ENCODE measurements around the gene LYZL1. TPM values are rescaled to one million over a fixed set of nuclear protein-coding genes. Genes with fewer than 3 reads are reported as not detected.
A peak's percentile ranks its signal among the peaks of the same experiment; 100 is the strongest.
"Not testable (repeated sequence)": the region's sequence is repeated elsewhere in the genome, so short reads cannot be mapped to it uniquely, and the experiment has no call there.

The LYZL1 gene
- total RNA-seq, 2 experiments from 2014 or later: not detected

DNA sequence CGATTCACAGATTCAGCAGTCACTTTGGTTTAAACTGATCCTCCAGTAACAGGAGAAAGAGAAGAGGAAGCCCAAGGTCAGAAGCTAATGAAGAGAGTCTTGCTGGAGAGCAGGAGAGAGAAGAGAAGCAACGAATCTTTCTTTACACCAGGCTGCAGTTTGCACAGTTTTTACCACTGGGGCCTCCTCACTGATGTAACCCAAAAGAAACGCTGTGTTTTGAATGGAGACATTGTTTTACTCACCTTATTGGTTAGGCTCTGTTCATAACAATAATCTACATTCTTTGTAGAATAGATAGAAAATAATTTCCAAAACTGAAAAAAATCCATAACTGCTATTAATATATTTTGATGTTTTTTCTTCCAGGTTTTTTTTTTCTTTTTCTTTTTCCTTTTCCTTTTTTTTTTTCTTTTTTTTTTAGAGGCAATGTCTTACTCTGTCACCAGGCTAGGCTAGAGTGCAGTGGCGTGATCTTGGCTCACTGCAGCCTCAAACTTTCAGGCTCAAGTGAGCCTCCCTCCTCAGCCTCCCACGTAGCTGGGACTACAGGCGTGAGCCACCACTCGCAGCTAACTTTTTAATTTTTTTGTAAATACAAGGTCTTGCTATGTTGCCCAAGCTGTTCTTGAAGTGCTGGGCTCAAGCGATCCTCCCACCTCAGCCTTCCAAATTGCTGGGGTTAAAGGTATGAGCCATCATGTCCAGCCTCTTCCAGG, 27.6 kb downstream of the LYZL1 start:
- intact Hi-C loops (cut with micrococcal nuclease): no loop called here
- no peak for DNase-seq
- Mint-ChIP-seq H3K9me3 (no peaks in the 10 kb centered on the region), H3K36me3 (ENCODE audit: low read depth) (no peaks in the 10 kb centered on the region), H3K4me3 (no peak overlapping the region), H3K27ac (no peak overlapping the region), H3K27me3 (ENCODE audit: low read depth) (peaks cover 17% of the 10 kb centered on the region), H3K4me1 (ENCODE audit: low read depth) (peaks cover 10% of the 10 kb centered on the region)
- CTCF ChIA-PET: interaction anchor here (1.1 to 1.3 kb wide), 2 partner anchors 11 to 652 kb away, joined by 3 to 5 read pairs; no protein-coding TSS in a partner anchor

DNA sequence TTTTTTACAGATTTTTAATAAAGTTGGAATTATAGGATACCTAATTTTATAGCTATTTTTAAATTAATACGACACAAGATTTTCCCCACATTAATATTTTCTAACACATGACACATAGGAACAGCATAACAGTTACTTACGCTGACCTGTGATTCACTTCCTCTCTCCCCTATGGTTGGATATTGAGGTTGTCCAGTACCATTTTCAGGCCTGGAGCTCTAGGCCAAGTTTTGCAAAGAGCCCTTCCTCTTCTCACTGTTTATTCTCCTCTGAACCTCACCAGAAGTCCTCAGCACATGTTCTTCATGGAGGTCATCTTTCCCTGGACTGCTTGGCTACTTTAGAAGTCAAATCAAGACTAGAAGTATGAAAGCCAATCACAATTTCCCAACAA, 28.2 kb downstream of the LYZL1 start:
- H3K27ac Mint-ChIP-seq: no peak overlapping the region
- intact Hi-C loops (cut with micrococcal nuclease): no loop called here
- peaks cover 19% of the 10 kb centered on the region for H3K27me3 Mint-ChIP-seq (ENCODE audit: low read depth)
- no peak for DNase-seq
- CTCF ChIA-PET: interaction anchor here (1.1 to 1.3 kb wide), 2 partner anchors 11 to 653 kb away, joined by 3 to 5 read pairs; no protein-coding TSS in a partner anchor
- H3K4me3 Mint-ChIP-seq: no peak overlapping the region
- no peaks in the 10 kb centered on the region for H3K36me3 Mint-ChIP-seq (ENCODE audit: low read depth)
- no peaks in the 10 kb centered on the region for H3K9me3 Mint-ChIP-seq
- H3K4me1 Mint-ChIP-seq (ENCODE audit: low read depth): peaks cover 10% of the 10 kb centered on the region

DNA sequence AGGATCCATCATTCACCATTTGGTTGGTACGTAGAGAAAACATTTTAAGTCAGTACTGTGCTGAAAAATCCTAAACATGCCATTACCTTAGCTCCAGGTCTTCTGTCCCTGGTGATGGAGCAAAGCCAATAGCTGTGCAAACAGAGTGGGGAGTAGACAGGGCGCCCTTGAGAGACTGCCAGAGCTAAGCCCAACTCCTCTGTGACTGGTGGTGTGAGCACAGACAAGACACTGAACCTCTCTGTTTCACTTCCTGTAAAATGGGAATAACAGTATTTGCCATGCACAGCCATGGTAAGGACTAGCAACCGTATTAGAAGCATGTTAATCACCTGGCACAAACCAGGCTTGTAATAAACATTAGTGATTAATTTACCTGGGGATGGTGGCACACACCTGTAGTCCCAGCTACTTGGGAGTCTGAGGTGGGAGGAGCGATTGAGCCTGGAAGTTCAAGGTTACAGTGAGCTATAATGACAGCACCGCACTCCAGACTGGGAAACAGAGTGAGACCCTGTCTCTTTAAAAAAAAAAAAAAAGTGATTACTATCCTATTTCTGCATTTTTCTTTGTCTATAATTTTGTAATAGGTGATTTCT, 28.7 kb downstream of the LYZL1 start:
- Mint-ChIP-seq H3K9me3 (no peaks in the 10 kb centered on the region), H3K4me3 (no peak overlapping the region), H3K27me3 (ENCODE audit: low read depth) (peaks cover 19% of the 10 kb centered on the region), H3K36me3 (ENCODE audit: low read depth) (no peaks in the 10 kb centered on the region), H3K4me1 (ENCODE audit: low read depth) (peaks cover 10% of the 10 kb centered on the region), H3K27ac (no peak overlapping the region)
- intact Hi-C loops (cut with micrococcal nuclease): no loop called here
- no peak for DNase-seq
- CTCF ChIA-PET: interaction anchor here (1.1 to 1.3 kb wide), 2 partner anchors 12 to 653 kb away, joined by 3 to 5 read pairs; no protein-coding TSS in a partner anchor

DNA sequence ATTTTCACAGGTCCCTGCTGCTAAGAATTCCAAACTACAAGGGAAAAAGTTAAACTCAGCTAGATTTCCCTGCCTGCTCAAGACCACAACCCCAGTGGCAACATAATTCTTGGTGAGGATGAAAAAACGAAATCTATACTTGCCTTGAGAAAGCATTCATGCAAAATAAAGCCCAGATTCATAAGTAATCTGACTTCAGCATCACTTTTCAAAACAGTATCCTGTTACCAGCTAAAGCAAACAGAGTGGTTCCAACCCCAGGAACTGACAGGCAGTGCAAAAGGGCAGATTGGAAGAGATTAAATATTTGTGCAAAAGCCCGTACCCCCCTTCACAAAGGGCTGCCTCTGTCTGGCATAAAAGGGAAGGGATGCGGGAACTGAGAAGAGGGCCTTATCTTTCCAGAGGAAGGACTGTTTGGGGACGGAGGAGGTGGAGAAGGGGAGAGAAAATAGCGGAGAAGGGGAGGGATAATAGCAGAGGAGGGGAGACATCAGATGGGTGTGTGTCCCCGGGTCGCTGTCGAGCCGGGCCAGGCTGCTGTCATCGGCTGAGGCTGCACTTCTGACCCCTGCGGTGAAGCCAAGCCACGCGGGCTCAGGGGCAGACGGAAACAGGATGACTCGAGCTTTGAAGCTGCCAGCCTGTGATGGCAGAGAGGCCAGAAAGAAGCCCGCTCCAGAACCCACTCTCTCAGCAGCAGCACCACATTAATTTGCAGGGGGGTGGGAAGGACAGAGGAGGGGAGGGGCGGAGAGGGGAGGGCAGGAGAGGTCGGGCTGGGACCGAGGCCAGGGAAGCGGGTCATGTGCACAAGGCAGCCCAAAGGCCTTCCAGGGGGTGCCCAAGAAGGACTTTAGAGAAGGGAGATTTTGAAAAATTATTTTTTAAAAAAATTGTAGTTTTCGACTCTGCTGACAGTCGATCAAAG, 29.5 kb downstream of the LYZL1 start:
- peak; percentile 29 for DNase-seq
- intact Hi-C loops (cut with micrococcal nuclease); H3K9me3 Mint-ChIP-seq; H3K27ac Mint-ChIP-seq; H3K4me3 Mint-ChIP-seq; H3K36me3 Mint-ChIP-seq (ENCODE audit: low read depth): not testable (repeated sequence)
- peaks cover 10% of the 10 kb centered on the region for H3K4me1 Mint-ChIP-seq (ENCODE audit: low read depth)
- CTCF ChIA-PET: interaction anchor here (0.6 kb wide), 2 partner anchors 59 to 649 kb away, joined by 3 read pairs; no protein-coding TSS in a partner anchor
- peaks cover 25% of the 10 kb centered on the region for H3K27me3 Mint-ChIP-seq (ENCODE audit: low read depth)

DNA sequence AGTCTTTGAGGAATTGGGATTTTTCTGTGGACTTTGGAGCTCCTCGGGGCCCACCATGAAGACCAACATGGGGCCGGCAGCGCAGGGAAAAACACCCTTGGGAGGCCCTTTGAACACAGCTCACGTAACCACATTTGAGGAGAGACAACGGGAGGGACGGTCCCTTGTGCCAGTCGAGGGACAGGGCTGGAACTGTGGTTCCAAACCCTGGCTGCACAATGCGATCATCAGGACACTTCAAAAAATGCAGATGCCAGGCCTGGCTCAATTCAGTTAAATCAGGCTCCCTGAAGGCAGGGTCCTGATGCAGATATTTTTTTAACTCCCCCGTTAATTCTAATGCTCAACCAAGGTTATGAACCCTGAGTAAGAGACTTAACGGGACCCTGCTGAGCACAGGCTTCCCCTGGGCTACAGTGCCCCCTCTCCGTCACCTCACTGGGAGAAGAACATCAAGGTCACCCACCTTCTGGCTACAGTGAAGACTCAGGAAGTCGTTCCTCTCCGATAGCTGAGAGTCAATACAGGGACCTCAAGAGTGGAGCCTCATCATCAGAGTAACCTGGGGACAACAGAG, 30.4 kb downstream of the LYZL1 start:
- no peak for DNase-seq
- intact Hi-C loops (cut with micrococcal nuclease): no loop called here
- H3K36me3 Mint-ChIP-seq (ENCODE audit: low read depth): no peaks in the 10 kb centered on the region
- H3K27ac Mint-ChIP-seq: no peak overlapping the region
- CTCF ChIA-PET: interaction anchor here (0.6 to 1.0 kb wide), 2 partner anchors 127 to 650 kb away, joined by 3 read pairs; no protein-coding TSS in a partner anchor
- H3K27me3 Mint-ChIP-seq (ENCODE audit: low read depth): peaks cover 23% of the 10 kb centered on the region
- H3K4me3 Mint-ChIP-seq: no peak overlapping the region
- H3K4me1 Mint-ChIP-seq (ENCODE audit: low read depth): peaks cover 10% of the 10 kb centered on the region
- no peaks in the 10 kb centered on the region for H3K9me3 Mint-ChIP-seq

DNA sequence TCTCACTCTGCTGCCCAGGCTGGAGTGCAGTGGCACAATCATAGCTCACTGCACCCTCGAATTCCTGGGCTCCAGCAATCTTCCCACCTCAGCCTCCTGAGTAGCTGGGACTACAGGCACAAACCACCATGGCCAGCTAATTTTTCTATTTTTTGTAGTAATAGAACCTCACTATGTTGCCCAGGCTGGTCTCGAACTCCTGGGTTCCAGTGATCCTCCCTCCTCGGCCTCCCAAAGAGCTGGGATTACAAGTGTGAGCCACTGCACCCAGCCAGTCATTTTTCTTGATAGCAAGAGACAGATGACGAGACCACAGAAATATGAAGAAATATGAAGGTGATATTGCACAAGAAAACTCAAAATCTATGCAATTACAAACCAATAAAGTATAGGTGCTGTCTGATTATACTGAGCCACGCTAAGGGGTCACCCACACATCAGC, 31.8 kb downstream of the LYZL1 start:
- H3K36me3 Mint-ChIP-seq (ENCODE audit: low read depth); CTCF ChIA-PET; DNase-seq; H3K27ac Mint-ChIP-seq; H3K9me3 Mint-ChIP-seq; H3K4me3 Mint-ChIP-seq; intact Hi-C loops (cut with micrococcal nuclease): not testable (repeated sequence)
- peaks cover 10% of the 10 kb centered on the region for H3K4me1 Mint-ChIP-seq (ENCODE audit: low read depth)
- peaks cover 21% of the 10 kb centered on the region for H3K27me3 Mint-ChIP-seq (ENCODE audit: low read depth)

DNA sequence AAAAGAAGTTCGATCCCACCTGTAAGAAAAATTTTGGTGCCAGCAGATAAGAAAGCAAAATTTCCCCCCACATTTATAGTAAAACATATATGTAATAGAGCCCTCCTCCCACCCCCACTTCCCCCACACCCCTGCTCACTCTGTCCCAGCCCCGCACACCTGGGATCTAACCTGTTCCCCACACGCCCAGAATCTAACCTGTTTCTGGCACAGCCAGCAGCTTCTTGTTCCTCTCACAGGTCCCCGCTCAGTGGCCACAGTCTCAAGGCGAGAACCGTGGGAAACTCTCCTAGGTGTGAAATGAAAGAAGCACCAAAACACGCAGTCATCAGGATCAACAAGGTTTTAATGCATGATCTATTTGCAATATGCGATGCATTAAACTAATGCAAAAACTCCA, 32.8 kb downstream of the LYZL1 start:
- DNase-seq: no peak
- Mint-ChIP-seq H3K27me3 (ENCODE audit: low read depth) (peaks cover 21% of the 10 kb centered on the region), H3K27ac (no peak overlapping the region), H3K4me3 (no peak overlapping the region), H3K9me3 (no peaks in the 10 kb centered on the region), H3K4me1 (ENCODE audit: low read depth) (peaks cover 10% of the 10 kb centered on the region), H3K36me3 (ENCODE audit: low read depth) (no peaks in the 10 kb centered on the region)
- CTCF ChIA-PET: no interaction called here
- intact Hi-C loops (cut with micrococcal nuclease): no loop called here

DNA sequence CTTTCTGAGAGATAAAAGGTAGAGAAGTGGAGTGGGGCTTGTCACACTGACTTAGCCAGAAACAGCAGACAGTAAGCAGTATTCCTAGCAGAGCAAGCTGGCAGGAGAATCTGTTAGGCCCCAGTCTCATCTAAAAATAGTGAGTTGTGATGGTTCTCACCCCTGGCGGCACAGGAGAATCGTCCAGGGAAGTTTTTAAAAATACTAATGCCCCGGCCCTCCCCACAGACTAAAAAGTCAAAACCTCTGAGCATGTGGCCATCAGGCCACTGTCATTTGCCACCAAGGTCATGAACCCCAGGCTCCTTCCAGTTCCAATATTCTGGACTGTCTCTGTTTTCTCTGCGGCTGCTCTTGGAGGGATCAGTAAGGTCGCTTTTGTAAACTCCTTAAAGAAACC, 34.0 kb downstream of the LYZL1 start:
- no peaks in the 10 kb centered on the region for H3K9me3 Mint-ChIP-seq
- peaks cover 21% of the 10 kb centered on the region for H3K27me3 Mint-ChIP-seq (ENCODE audit: low read depth)
- peaks cover 7% of the 10 kb centered on the region for H3K4me1 Mint-ChIP-seq (ENCODE audit: low read depth)
- H3K27ac Mint-ChIP-seq: no peak overlapping the region
- intact Hi-C loops (cut with micrococcal nuclease): no loop called here
- CTCF ChIA-PET: no interaction called here
- H3K4me3 Mint-ChIP-seq: no peak overlapping the region
- no peak for DNase-seq
- no peaks in the 10 kb centered on the region for H3K36me3 Mint-ChIP-seq (ENCODE audit: low read depth)

DNA sequence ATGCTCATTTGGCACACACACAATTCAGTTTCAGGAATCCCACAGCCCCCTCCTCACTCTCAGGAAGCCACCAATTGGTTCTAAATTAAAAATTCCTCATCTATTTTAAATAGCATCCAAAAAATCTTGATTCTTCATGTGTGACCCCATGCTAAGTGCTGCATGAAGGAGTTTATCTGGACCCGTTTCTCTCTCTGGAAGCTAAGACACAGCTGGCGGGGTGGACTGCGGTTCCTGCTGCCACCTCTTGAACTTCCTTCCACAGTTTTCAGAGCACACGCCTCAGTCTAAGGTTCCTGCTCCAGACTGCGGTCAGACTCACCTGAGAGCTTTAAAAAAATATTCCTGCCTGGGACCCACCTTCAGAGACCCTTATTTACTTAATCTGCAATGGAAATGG, 34.5 kb downstream of the LYZL1 start:
- CTCF ChIA-PET: no interaction called here
- intact Hi-C loops (cut with micrococcal nuclease): no loop called here
- peaks cover 20% of the 10 kb centered on the region for H3K27me3 Mint-ChIP-seq (ENCODE audit: low read depth)
- no peaks in the 10 kb centered on the region for H3K36me3 Mint-ChIP-seq (ENCODE audit: low read depth)
- no peak overlapping the region for H3K27ac Mint-ChIP-seq
- H3K4me3 Mint-ChIP-seq: no peak overlapping the region
- DNase-seq: no peak
- H3K9me3 Mint-ChIP-seq: no peaks in the 10 kb centered on the region
- peaks cover 2% of the 10 kb centered on the region for H3K4me1 Mint-ChIP-seq (ENCODE audit: low read depth)

DNA sequence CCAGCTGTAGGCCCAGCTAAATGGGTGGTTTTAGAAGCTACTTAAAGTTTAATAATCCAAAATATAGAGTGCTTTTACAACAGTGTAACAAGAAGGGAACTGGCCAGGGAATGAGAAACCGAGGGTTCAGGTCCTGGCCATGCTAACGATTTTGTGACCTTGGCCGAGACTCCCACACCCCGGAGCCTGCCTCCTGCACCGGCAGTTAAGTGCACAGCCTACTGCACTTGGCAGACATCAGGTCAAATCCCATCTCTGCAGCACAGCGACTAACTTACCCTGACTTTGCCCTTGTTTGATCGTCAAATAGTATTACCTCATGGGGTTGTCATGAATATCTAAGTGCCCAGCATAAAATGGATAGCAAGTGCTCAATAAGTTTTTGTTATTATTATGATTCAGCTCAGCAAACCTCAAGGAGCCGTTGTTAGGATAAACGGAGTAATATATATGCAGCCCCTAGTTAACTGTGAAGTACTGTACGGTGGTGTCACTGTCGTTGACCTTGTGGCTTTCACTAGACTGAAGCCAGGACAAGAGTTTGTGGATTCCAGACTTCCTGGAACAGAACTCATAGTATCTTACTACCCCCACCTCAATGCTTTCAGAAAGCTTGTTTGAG, 35.5 kb downstream of the LYZL1 start:
- CTCF ChIA-PET: no interaction called here
- Mint-ChIP-seq H3K27me3 (ENCODE audit: low read depth) (peaks cover 19% of the 10 kb centered on the region), H3K4me3 (no peak overlapping the region), H3K4me1 (ENCODE audit: low read depth) (no peaks in the 10 kb centered on the region), H3K9me3 (no peaks in the 10 kb centered on the region), H3K36me3 (ENCODE audit: low read depth) (no peaks in the 10 kb centered on the region), H3K27ac (no peak overlapping the region)
- DNase-seq: no peak
- intact Hi-C loops (cut with micrococcal nuclease): no loop called here

DNA sequence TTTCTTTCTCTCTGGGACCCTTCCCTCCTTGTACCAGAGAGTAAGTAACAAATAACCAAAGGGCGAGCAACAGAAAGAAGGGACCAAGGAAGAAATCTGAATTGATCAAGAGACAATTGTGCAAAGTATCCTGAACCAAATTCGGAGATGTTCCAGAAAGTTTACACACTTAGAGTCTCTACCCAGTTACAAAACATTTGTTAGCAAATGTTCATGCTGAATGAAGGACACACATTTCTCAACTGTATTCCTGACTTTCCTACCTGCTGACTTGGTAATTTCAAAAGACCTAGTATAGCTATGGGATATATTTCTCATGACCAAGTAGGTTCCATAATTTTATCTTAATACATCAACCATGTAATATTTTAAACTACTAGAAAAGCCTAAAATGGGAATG, 37.4 kb downstream of the LYZL1 start:
- DNase-seq: no peak
- CTCF ChIA-PET: no interaction called here
- no peak overlapping the region for H3K4me3 Mint-ChIP-seq
- no peaks in the 10 kb centered on the region for H3K4me1 Mint-ChIP-seq (ENCODE audit: low read depth)
- H3K27ac Mint-ChIP-seq: no peak overlapping the region
- intact Hi-C loops (cut with micrococcal nuclease): no loop called here
- H3K36me3 Mint-ChIP-seq (ENCODE audit: low read depth): no peaks in the 10 kb centered on the region
- peaks cover 24% of the 10 kb centered on the region for H3K27me3 Mint-ChIP-seq (ENCODE audit: low read depth)
- H3K9me3 Mint-ChIP-seq: no peaks in the 10 kb centered on the region

Data from activated naive CD4-positive, alpha-beta T cell treated with anti-CD3 and anti-CD28 coated beads for 36 hours (primary cell).